K562 (cell line): ENCODE results near the gene CLCNKA. TPM values are rescaled to one million over a fixed set of nuclear protein-coding genes. Genes with fewer than 3 reads are reported as not detected.
"Not testable (repeated sequence)": the region's sequence is repeated elsewhere in the genome, so short reads cannot be mapped to it uniquely, and the experiment has no call there.

Experiments used
- ATAC-seq: fragments of 200-7000 bp; cut with Tn5 transposase; 3 replicates; pipeline ENCODE4 v1.9.1; 2020; ENCODE audit warnings: moderate library complexity
- BruUV-seq: library from RNA; stranded (reverse); fragments of 400-500 nt; replicated peaks from 2 replicates; lab custom pipeline; 2021; lab: Mats Ljungman, UMichigan
- CTCF ChIA-PET: fragments of 300-600 bp; formaldehyde crosslinking; extraction: SDS; loops from one replicate; lab custom pipeline; 2021; ENCODE audit warnings: low intra/inter-chr PET ratio; lab: Yijun Ruan, JAX
- POLR2A ChIA-PET: fragments of 300-600, 350-650 bp; sonication (Branson Sonifier 250); formaldehyde crosslinking; extraction: SDS; loops from one replicate; lab custom pipeline; 2021; ENCODE audit warnings: antibody characterized with exemption, inconsistent platforms; lab: Yijun Ruan, JAX
- DNase-seq, 4 experiments: peaks; one replicate each; pipeline versions ENCODE4 v3.0.0 to v3.0.0-alpha.2; 2011 to 2018; ENCODE audit warnings: low spot score in 3 of 4, mixed read lengths in 3 of 4; ENCODE audit errors: extremely low read depth in 1 of 4
- FAIRE-seq: peaks from 2 replicates; lab custom pipeline; 2011; peaks lifted over from hg19 to GRCh38; lab: Jason Lieb, UNC
- H2AFZ ChIP-seq: 2 replicates; pipeline ENCODE4 v1.6.0; 2011; ENCODE audit warnings: low read depth, low read length, control low read depth, inconsistent platforms
- H3K27ac ChIP-seq: fragments of 200-600 bp; 3 replicates; pipeline ENCODE4 v1.8.0; 2011; ENCODE audit warnings: low read depth, mild to moderate bottlenecking, control low read depth, inconsistent platforms, low read length, moderate library complexity, mixed read lengths; ENCODE audit errors: extremely low read depth
- H3K27me3 ChIP-seq, 2 experiments: fragments of 300-600 bp in 1 of 2; 2 replicates in 1 of 2; 3 replicates in 1 of 2; pipeline versions ENCODE4 v1.6.0 to v1.8.0; 2011; ENCODE audit warnings: inconsistent platforms in 2 of 2, low read length in 2 of 2, mild to moderate bottlenecking in 1 of 2, mixed read lengths in 1 of 2, moderate library complexity in 1 of 2; ENCODE audit not compliant: control insufficient read depth in 2 of 2, insufficient read depth in 2 of 2
- H3K36me3 ChIP-seq: fragments of 300-600 bp; 3 replicates; pipeline ENCODE4 v1.8.0; 2011; ENCODE audit warnings: mild to moderate bottlenecking, low read length, inconsistent platforms; ENCODE audit not compliant: control insufficient read depth, insufficient read depth
- H3K4me1 ChIP-seq, 2 experiments: fragments of 200-600 bp in 1 of 2; replicated peaks in 1 of 2; 2 replicates in 1 of 2; 3 replicates in 1 of 2; pipeline versions ENCODE4 v1.5.1 to v1.8.0; 2011; ENCODE audit warnings: inconsistent platforms in 2 of 2, low read length in 2 of 2, mild to moderate bottlenecking in 1 of 2, mixed read lengths in 1 of 2, moderate library complexity in 1 of 2; ENCODE audit not compliant: control insufficient read depth in 2 of 2, insufficient read depth in 2 of 2
- H3K4me2 ChIP-seq: 2 replicates; pipeline ENCODE4 v1.6.1; 2011; ENCODE audit warnings: low read length, control low read depth, inconsistent platforms, mixed read lengths; ENCODE audit not compliant: insufficient read depth
- H3K4me3 ChIP-seq: fragments of 200-600 bp; sonication (generic), shearing (Covaris generic); 2 replicates; pipeline ENCODE4 v1.5.1; 2016; ENCODE audit warnings: control low read depth, inconsistent platforms
- H3K79me2 ChIP-seq: fragments of 200-600 bp; 3 replicates; pipeline ENCODE4 v1.8.0; 2011; ENCODE audit warnings: low read length, inconsistent platforms; ENCODE audit not compliant: control insufficient read depth, insufficient read depth
- H3K9ac ChIP-seq, 2 experiments: 2 replicates each; pipeline versions ENCODE4 v1.6.0 to v1.6.1; 2011; ENCODE audit warnings: low read depth in 2 of 2, low read length in 2 of 2, control low read depth in 1 of 2, inconsistent platforms in 1 of 2, mild to moderate bottlenecking in 1 of 2, mixed read lengths in 1 of 2; ENCODE audit not compliant: insufficient read depth in 1 of 2
- H3K9me1 ChIP-seq: one replicate; pipeline ENCODE4 v1.6.0; 2011; ENCODE audit warnings: inconsistent platforms, mild to moderate bottlenecking, low read length, moderate library complexity; ENCODE audit not compliant: control insufficient read depth, insufficient read depth
- H3K9me3 ChIP-seq: replicated peaks from 2 replicates; pipeline ENCODE4 v1.5.1; 2011; ENCODE audit warnings: low read depth, low read length, inconsistent platforms; ENCODE audit not compliant: control insufficient read depth, insufficient read depth
- H4K20me1 ChIP-seq: replicated peaks from 2 replicates; pipeline ENCODE4 v1.6.1; 2011; ENCODE audit warnings: low read length, inconsistent platforms, mixed read lengths; ENCODE audit not compliant: control insufficient read depth, insufficient read depth
- CBX1 ChIP-seq: sonication (generic); IDR thresholded peaks from 2 replicates; pipeline ENCODE4 v1.6.1; 2016; ENCODE audit warnings: antibody characterized with exemption, low read depth, mild to moderate bottlenecking
- GABPB2 ChIP-seq: fragments of 250-450 bp; sonication (Bioruptor Pico); conservative IDR thresholded peaks from 2 replicates; pipeline ENCODE4 v1.5.1; 2021; ENCODE audit warnings: mild to moderate bottlenecking
- TBP ChIP-seq: optimal IDR thresholded peaks from 2 replicates; pipeline ENCODE3; 2011; ENCODE audit warnings: low read depth, low read length, improper control_type of control experiment
- WHSC1 ChIP-seq: IDR thresholded peaks from one replicate; pipeline ENCODE4 v1.6.1; 2012; ENCODE audit warnings: low read length, control low read depth, inconsistent platforms
- ZNF121 ChIP-seq: sonication (generic); formaldehyde crosslinking; conservative IDR thresholded peaks from 2 replicates; pipeline ENCODE4 v1.8.0; 2022; ENCODE audit warnings: missing genetic modification reagents
- WGBS: fragments of 100-300 bp; shearing (Covaris generic); methylation state at CpG from one replicate; pipeline ENCODE4 v1.1.6; 2016; ENCODE audit warnings: low coverage, mixed read lengths; ENCODE audit not compliant: insufficient coverage; ENCODE audit errors: missing lambda C conversion rate; 5-methylcytosine and 5-hydroxymethylcytosine counted together
- in situ Hi-C: fragments of 300-500 bp; cut with MboI; formaldehyde crosslinking; loops from 4 replicates; pipeline ENCODE4 v1.15.0; 2018; ENCODE audit warnings: inconsistent platforms, mixed read lengths
- intact Hi-C: fragments of 100-400 bp; cut with micrococcal nuclease; formaldehyde crosslinking; loops from 2 replicates; pipeline ENCODE4 v1.14.2; 2022
- polyA plus RNA-seq, 8 experiments: library from polyadenylated mRNA; depleted of rRNA in 4 of 8; stranded (reverse) in 5 of 8; unstranded in 3 of 8; fragments of >200 nt; fragmentation: Nextera tagmentation in 2 of 8; fragmentation: Illumina TruSeq in 1 of 8; extraction: Ambion mirVana in 2 of 8; extraction: Trizol in 1 of 8; gene quantifications; 2 replicates each; pipeline versions ENCODE4 v1.2.1 to v1.2.3, GENCODE V29; 2011 to 2014; ENCODE audit warnings: inconsistent platforms in 1 of 8, missing spikeins in 1 of 8
- total RNA-seq, 7 experiments: library from RNA; depleted of rRNA in 6 of 7; stranded (reverse); fragments of >200 nt in 6 of 7; fragmentation: Illumina TruSeq in 2 of 7; extraction: Trizol in 2 of 7; gene quantifications; 2 replicates each; pipeline versions ENCODE4 v1.2.1 to v1.2.3, GENCODE V29; 2011 to 2021; ENCODE audit warnings: low replicate concordance in 1 of 7
- TF ChIP-seq, protein P1 (sequence below): sonication (generic); formaldehyde crosslinking; IDR thresholded peaks from 2 replicates; pipeline ENCODE4 v1.8.1; 2022; ENCODE audit warnings: missing genetic modification reagents
- TF ChIP-seq, protein P2 (sequence below), 2 experiments: fragments of 450-650 bp; IDR thresholded peaks; 2 replicates each; pipeline ENCODE4 v1.6.1; 2016
- TF ChIP-seq, protein P3 (sequence below): fragments of 450-650 bp; IDR thresholded peaks from 2 replicates; pipeline ENCODE4 v1.6.1; 2018; ENCODE audit not compliant: partially characterized antibody

CLCNKA gene
- total and polyA plus RNA-seq, 9 of the 15 experiments (the other 6 are each of a cell fraction or from before 2014, with no cell fraction given): 0.03 to 0.37 (median 0.10) TPM; not detected in 3

DNA sequence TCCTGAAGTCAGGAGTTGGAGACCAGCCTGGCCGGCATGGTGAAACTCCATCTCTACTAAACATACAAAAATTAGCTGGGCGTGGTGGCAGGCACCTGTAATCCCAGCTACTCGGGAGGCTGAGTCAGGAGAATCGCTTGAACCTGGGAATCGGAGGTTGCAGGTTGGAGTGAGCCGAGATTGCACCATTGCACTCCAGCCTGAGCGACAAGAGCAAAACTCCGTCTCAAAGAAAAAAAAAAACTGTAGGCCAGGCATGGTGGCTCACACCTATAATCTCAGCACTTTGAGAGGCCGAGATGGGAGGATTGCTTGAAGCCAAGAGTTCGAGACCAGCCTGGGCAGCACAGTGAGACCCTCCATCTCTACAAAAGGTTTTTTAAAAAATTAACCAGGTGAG, 20.6 kb upstream of the CLCNKA start:
- CTCF ChIA-PET, H2AFZ ChIP-seq, H3K36me3 ChIP-seq, H4K20me1 ChIP-seq, in situ Hi-C loops, H3K4me3 ChIP-seq, H3K79me2 ChIP-seq, BruUV-seq, DNase-seq, H3K4me2 ChIP-seq, H3K9me1 ChIP-seq, H3K4me1 ChIP-seq, H3K27ac ChIP-seq, H3K9me3 ChIP-seq, intact Hi-C loops, ATAC-seq, FAIRE-seq, H3K9ac ChIP-seq: not testable (repeated sequence)
- POLR2A ChIA-PET: interaction anchor here (1.0 to 1.6 kb wide), 2 partner anchors 13 to 165 kb away, joined by 3 to 6 read pairs; no protein-coding TSS in a partner anchor
- 28% methylated on average over 7 of the region's 10 CpGs for WGBS
- H3K27me3 ChIP-seq: peaks cover 15 to 38% of the 10 kb centered on the region in 2 experiments; a peak in 3 of 5 replicates
- TF ChIP-seq ZNF121: peak; percentile 47

DNA sequence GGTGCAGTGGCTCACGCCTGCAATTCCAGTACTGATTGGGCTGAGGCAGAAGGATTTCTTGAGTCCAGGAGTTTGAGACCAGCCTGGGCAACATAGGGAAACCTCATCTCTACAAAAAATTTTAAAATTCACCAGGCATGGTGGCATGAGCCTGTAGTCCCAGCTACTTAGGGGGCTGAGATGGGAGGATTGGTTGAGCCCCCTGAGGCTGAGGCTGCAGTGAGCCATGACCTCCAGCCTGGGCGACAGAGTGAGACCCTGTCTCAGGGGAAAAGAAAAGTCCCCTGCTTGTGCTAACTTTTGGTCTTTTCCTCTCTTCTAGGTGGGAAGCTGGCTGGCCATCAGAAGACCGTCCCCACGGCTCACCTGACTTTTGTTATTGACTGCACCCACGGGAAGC, 16.2 kb upstream of the CLCNKA start:
- POLR2A ChIA-PET: interaction anchor here (0.6 to 0.8 kb wide), 3 partner anchors 241 to 700 kb away, joined by 3 read pairs; no protein-coding TSS in a partner anchor
- no peak overlapping the region for H3K4me2 ChIP-seq
- FAIRE-seq (no peak), DNase-seq (no peak), ATAC-seq (no peak)
- H3K9me1 ChIP-seq: no peaks in the 10 kb centered on the region
- no peak overlapping the region for H3K27ac ChIP-seq
- in situ Hi-C loops (no loop called here), intact Hi-C loops (loop anchor here (5.0 kb wide), 1 partner anchor 67 kb away; the partner anchor contains the start of gene FAM131C)
- H3K9ac ChIP-seq: peak overlapping the region in 1 of 2 experiments; percentile 74; a peak in 2 of 4 replicates
- no peaks in the 10 kb centered on the region for H3K79me2 ChIP-seq
- TF ChIP-seq WHSC1 (no peak), GABPB2 (no peak), TBP (no peak), CBX1 (no peak)
- TF ChIP-seq, protein P1, sequence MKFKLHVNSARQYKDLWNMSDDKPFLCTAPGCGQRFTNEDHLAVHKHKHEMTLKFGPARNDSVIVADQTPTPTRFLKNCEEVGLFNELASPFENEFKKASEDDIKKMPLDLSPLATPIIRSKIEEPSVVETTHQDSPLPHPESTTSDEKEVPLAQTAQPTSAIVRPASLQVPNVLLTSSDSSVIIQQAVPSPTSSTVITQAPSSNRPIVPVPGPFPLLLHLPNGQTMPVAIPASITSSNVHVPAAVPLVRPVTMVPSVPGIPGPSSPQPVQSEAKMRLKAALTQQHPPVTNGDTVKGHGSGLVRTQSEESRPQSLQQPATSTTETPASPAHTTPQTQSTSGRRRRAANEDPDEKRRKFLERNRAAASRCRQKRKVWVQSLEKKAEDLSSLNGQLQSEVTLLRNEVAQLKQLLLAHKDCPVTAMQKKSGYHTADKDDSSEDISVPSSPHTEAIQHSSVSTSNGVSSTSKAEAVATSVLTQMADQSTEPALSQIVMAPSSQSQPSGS (CRISPR knock-in tag): no peak
- TF ChIP-seq, protein P2, sequence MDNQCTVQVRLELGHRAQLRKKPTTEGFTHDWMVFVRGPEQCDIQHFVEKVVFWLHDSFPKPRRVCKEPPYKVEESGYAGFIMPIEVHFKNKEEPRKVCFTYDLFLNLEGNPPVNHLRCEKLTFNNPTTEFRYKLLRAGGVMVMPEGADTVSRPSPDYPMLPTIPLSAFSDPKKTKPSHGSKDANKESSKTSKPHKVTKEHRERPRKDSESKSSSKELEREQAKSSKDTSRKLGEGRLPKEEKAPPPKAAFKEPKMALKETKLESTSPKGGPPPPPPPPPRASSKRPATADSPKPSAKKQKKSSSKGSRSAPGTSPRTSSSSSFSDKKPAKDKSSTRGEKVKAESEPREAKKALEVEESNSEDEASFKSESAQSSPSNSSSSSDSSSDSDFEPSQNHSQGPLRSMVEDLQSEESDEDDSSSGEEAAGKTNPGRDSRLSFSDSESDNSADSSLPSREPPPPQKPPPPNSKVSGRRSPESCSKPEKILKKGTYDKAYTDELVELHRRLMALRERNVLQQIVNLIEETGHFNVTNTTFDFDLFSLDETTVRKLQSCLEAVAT (IDR thresholded peaks at IDR 0.05): no peak
- TF ChIP-seq, protein P3, sequence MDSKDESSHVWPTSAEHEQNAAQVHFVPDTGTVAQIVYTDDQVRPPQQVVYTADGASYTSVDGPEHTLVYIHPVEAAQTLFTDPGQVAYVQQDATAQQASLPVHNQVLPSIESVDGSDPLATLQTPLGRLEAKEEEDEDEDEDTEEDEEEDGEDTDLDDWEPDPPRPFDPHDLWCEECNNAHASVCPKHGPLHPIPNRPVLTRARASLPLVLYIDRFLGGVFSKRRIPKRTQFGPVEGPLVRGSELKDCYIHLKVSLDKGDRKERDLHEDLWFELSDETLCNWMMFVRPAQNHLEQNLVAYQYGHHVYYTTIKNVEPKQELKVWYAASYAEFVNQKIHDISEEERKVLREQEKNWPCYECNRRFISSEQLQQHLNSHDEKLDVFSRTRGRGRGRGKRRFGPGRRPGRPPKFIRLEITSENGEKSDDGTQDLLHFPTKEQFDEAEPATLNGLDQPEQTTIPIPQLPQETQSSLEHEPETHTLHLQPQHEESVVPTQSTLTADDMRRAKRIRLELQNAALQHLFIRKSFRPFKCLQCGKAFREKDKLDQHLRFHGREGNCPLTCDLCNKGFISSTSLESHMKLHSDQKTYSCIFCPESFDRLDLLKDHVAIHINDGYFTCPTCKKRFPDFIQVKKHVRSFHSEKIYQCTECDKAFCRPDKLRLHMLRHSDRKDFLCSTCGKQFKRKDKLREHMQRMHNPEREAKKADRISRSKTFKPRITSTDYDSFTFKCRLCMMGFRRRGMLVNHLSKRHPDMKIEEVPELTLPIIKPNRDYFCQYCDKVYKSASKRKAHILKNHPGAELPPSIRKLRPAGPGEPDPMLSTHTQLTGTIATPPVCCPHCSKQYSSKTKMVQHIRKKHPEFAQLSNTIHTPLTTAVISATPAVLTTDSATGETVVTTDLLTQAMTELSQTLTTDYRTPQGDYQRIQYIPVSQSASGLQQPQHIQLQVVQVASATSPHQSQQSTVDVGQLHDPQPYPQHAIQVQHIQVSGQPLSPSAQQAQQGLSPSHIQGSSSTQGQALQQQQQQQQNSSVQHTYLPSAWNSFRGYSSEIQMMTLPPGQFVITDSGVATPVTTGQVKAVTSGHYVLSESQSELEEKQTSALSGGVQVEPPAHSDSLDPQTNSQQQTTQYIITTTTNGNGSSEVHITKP: peak; percentile 88
- H3K27me3 ChIP-seq: peaks cover 2 to 11% of the 10 kb centered on the region in 2 experiments; a peak in 2 of 5 replicates
- no peak overlapping the region for H3K4me3 ChIP-seq
- peaks cover 8 to 13% of the 10 kb centered on the region in 2 experiments; a peak in 4 of 5 replicates for H3K4me1 ChIP-seq
- CTCF ChIA-PET: no interaction called here
- H3K36me3 ChIP-seq: no peaks in the 10 kb centered on the region
- WGBS: 16% methylated on average over 5 of the region's 5 CpGs
- H2AFZ ChIP-seq: no peak overlapping the region
- no peaks in the 10 kb centered on the region for H4K20me1 ChIP-seq
- BruUV-seq: no TSS peak
- H3K9me3 ChIP-seq: no peaks in the 10 kb centered on the region
